ENCODE data around the gene MCOLN3. TPM values are rescaled to one million over a fixed set of nuclear protein-coding genes. Genes with fewer than 3 reads are reported as not detected.
A peak's percentile ranks its signal among the peaks of the same experiment; 100 is the strongest.
"Not testable (repeated sequence)": the region's sequence is repeated elsewhere in the genome, so short reads cannot be mapped to it uniquely, and the experiment has no call there.

The MCOLN3 gene
- total RNA-seq, 1 donor from 2014 or later: 0.68 TPM

DNA sequence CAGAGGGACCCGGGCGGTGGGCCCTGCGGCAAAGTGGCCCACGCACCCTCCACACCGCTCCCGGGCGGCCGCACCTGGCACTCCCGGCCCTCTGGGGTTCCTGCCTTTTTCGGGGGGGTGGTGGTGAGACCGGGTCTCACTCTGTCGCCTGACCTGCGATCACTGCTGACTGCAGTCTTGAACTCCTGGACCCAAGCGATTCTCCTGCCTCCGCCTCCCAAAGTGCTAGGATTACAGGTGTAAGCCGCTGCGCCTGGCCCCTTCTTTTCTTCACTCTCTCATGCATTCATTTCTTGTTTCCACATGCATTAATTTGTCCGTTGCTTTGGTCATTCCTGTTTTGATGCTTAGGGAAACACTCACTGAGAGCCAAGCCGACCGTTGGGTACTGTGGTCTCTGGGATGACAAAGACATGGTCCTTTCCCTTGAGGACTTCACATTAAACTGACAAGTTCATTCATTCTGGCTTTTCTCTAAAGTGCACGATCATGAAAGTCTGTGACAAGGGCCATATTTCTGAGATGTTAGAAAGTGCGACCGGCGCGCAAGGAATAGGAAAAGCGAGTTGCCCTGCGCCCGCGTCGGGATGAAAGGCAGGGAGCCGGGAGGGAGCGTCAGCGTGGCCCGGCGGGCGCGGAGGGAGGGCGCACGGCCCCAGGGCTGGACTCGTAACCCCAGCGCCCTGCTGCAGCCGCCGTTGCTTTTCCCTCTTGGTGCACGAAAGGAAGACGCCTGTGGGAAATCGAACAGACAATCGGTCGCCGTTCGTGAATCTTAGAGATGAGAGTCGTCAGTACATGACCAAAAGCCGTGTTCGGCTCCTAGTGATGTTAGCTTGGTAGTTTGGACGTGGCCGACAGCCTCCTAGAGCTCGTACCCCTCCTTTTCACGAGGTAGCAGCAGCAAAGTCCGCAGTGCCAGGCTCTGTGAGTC is 50.4 kb downstream of the MCOLN3 start:
- H3K4me3 Mint-ChIP-seq (ENCODE audit: low read depth): peak overlapping the region; percentile 94
- intact Hi-C loops (cut with micrococcal nuclease): loop anchor here (5.0 to 10.0 kb wide), 4 partner anchors 64 to 843 kb away; partner anchors contain the start of gene CTBS
- no peak for DNase-seq (ENCODE audit: low spot score)
- peaks cover 42% of the 10 kb centered on the region for H3K36me3 Mint-ChIP-seq (ENCODE audit: low read depth)
- peak overlapping the region; percentile 65 for H3K27ac Mint-ChIP-seq
- H3K27me3 Mint-ChIP-seq (ENCODE audit: low read depth): peaks cover 31% of the 10 kb centered on the region
- peaks cover 44% of the 10 kb centered on the region for H3K4me1 Mint-ChIP-seq (ENCODE audit: low read depth)
- peaks cover 3% of the 10 kb centered on the region for H3K9me3 Mint-ChIP-seq

GRCh38 chr1:84996846-84997666 is 51.2 kb downstream of the MCOLN3 start, which contains the start of gene MCOLN2:
Gene MCOLN2 (minus strand): TSS chr1:84997113. CDS start chr1:84996872, 241 bp downstream.
- H3K36me3 Mint-ChIP-seq (ENCODE audit: low read depth): peaks cover 48% of the 10 kb centered on the region
- H3K27me3 Mint-ChIP-seq (ENCODE audit: low read depth): peaks cover 28% of the 10 kb centered on the region
- peak; percentile 52 for DNase-seq (ENCODE audit: low spot score)
- H3K4me3 Mint-ChIP-seq (ENCODE audit: low read depth): peak within 1 kb of the TSS; percentile 94
- no peaks in the 10 kb centered on the region for H3K9me3 Mint-ChIP-seq
- intact Hi-C loops (cut with micrococcal nuclease): loop anchor here (1.0 to 10.0 kb wide), 9 partner anchors 9 to 842 kb away; partner anchors contain the start of gene CTBS
- peak within 1 kb of the TSS; percentile 93 for H3K27ac Mint-ChIP-seq
- peaks cover 52% of the 10 kb centered on the region for H3K4me1 Mint-ChIP-seq (ENCODE audit: low read depth)

- Mint-ChIP-seq H3K4me1 (ENCODE audit: low read depth) (peaks cover 56% of the 10 kb centered on the region), H3K9me3 (no peaks in the 10 kb centered on the region), H3K36me3 (ENCODE audit: low read depth) (peaks cover 61% of the 10 kb centered on the region), H3K27me3 (ENCODE audit: low read depth) (peaks cover 18% of the 10 kb centered on the region), H3K27ac (peak overlapping the region; percentile 93), H3K4me3 (ENCODE audit: low read depth) (peak overlapping the region; percentile 84)
- intact Hi-C loops (cut with micrococcal nuclease): loop anchor here (1.0 to 10.0 kb wide), 9 partner anchors 7 to 841 kb away; partner anchors contain the start of gene CTBS
- no peak for DNase-seq (ENCODE audit: low spot score)
These were observed 52.6 kb downstream of the MCOLN3 start for GRCh38 chr1:84995484-84996334.

DNA sequence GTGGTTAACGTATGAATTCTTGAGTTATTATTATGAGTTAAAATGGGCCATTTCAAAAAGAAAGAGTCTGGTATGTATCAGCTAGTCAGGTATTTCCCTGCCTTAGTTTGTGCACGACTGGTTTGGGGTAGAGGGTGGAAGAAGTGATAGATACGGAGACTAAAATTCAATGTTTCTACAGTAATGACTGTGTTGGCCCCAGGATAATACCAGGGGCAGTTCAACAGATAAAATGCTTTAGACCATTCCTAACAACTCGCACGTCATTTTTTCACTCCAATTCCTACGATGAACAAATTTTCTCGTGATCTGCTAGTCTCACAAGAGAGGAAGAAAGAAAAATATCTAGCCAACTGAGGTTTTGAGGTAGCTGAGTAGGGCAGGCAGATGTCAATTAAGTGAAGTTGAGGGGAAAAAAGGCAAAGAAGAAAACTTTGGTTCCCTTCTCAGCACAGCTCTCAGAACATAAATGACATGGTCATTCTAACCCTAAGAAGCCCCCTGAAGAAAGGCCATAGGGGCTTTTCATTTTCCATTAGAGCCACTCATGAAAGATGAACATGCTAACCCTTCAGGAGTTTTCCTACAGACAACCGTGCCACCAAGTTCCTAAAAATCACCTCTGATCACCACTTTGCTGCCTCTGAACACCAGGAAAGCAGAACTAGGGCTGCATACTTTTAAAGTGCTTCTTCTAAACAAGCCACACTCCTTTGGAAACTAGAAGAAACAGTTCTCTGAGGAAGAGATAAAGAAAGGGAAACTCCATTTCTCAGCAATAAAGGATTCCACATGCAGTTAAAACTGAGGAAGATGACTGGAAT is 57.0 kb downstream of the MCOLN3 start:
- H3K27me3 Mint-ChIP-seq (ENCODE audit: low read depth): no peaks in the 10 kb centered on the region
- H3K4me1 Mint-ChIP-seq (ENCODE audit: low read depth): peaks cover 54% of the 10 kb centered on the region
- no peaks in the 10 kb centered on the region for H3K9me3 Mint-ChIP-seq
- intact Hi-C loops (cut with micrococcal nuclease): loop anchor here (10.0 kb wide), 2 partner anchors 417 to 837 kb away; partner anchors contain the start of gene CTBS
- H3K27ac Mint-ChIP-seq: peak overlapping the region; percentile 92
- H3K4me3 Mint-ChIP-seq (ENCODE audit: low read depth): peak overlapping the region; percentile 76
- no peak for DNase-seq (ENCODE audit: low spot score)
- peaks cover 73% of the 10 kb centered on the region for H3K36me3 Mint-ChIP-seq (ENCODE audit: low read depth)

- no peak for DNase-seq (ENCODE audit: low spot score)
- H3K27me3 Mint-ChIP-seq (ENCODE audit: low read depth): no peaks in the 10 kb centered on the region
- H3K27ac Mint-ChIP-seq: peak overlapping the region; percentile 71
- H3K4me1 Mint-ChIP-seq (ENCODE audit: low read depth): peaks cover 59% of the 10 kb centered on the region
- peaks cover 72% of the 10 kb centered on the region for H3K36me3 Mint-ChIP-seq (ENCODE audit: low read depth)
- intact Hi-C loops (cut with micrococcal nuclease): loop anchor here (1.0 kb wide), 3 partner anchors 8 to 29 kb away; no protein-coding TSS in a partner anchor
- H3K9me3 Mint-ChIP-seq: peaks cover 4% of the 10 kb centered on the region
- peak overlapping the region; percentile 38 for H3K4me3 Mint-ChIP-seq (ENCODE audit: low read depth)
These were observed 59.7 kb downstream of the MCOLN3 start for GRCh38 chr1:84988588-84988987.

DNA sequence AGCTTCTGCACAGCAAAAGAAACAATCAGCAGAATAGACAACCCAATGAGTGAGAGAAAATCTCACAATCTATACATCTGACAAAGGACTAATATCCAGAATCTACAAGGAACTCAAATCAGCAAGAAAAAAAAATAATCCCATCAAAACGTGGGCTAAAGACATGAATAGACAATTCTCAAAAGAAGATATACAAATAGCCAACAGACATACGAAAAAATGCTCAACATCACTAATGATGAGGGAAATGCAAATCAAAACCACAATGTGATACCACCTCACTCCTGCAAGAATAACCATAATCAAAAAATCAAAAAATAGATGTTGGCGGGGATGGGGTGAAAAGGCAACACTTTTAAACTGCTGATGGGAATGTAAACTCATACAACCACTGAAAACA is 61.7 kb downstream of the MCOLN3 start:
- DNase-seq (ENCODE audit: low spot score); H3K27ac Mint-ChIP-seq; intact Hi-C loops (cut with micrococcal nuclease); H3K9me3 Mint-ChIP-seq; H3K4me3 Mint-ChIP-seq (ENCODE audit: low read depth); H3K27me3 Mint-ChIP-seq (ENCODE audit: low read depth): not testable (repeated sequence)
- H3K36me3 Mint-ChIP-seq (ENCODE audit: low read depth): peaks cover 62% of the 10 kb centered on the region
- H3K4me1 Mint-ChIP-seq (ENCODE audit: low read depth): peaks cover 42% of the 10 kb centered on the region

GRCh38 chr1:84985365-84985764 is 62.9 kb downstream of the MCOLN3 start:
- Mint-ChIP-seq H3K27me3 (ENCODE audit: low read depth) (no peaks in the 10 kb centered on the region), H3K4me3 (ENCODE audit: low read depth) (no peak overlapping the region), H3K4me1 (ENCODE audit: low read depth) (peaks cover 46% of the 10 kb centered on the region), H3K27ac (peak overlapping the region; percentile 13), H3K9me3 (peaks cover 12% of the 10 kb centered on the region), H3K36me3 (ENCODE audit: low read depth) (peaks cover 66% of the 10 kb centered on the region)
- no peak for DNase-seq (ENCODE audit: low spot score)
- intact Hi-C loops (cut with micrococcal nuclease): no loop called here

GRCh38 chr1:84982395-84982794 is 65.9 kb downstream of the MCOLN3 start:
- intact Hi-C loops (cut with micrococcal nuclease): no loop called here
- Mint-ChIP-seq H3K9me3 (peaks cover 33% of the 10 kb centered on the region), H3K4me1 (ENCODE audit: low read depth) (peaks cover 60% of the 10 kb centered on the region), H3K4me3 (ENCODE audit: low read depth) (no peak overlapping the region), H3K36me3 (ENCODE audit: low read depth) (peaks cover 80% of the 10 kb centered on the region), H3K27me3 (ENCODE audit: low read depth) (no peaks in the 10 kb centered on the region), H3K27ac (no peak overlapping the region)
- no peak for DNase-seq (ENCODE audit: low spot score)

DNA sequence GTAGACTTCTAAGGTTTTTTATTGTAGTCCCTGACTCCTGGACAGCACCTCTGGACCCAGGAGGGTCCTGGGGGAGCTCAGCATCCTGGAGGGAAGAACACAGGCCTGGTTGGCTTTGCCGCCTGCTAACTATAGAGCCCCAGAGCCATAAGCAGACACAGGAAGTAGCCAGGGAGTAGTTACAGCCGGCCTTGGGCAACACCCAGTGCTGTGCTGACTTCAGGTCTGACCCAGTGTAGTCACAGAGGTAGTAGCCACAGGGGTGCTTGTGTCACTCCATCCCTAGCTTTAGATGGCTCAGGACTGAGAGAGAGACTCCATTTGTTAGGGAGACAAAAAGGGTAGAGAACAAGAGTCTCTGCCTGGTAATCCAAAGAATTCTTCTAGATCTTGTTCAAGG is 73.3 kb downstream of the MCOLN3 start:
- no peak overlapping the region for H3K4me3 Mint-ChIP-seq (ENCODE audit: low read depth)
- no peaks in the 10 kb centered on the region for H3K27me3 Mint-ChIP-seq (ENCODE audit: low read depth)
- H3K36me3 Mint-ChIP-seq (ENCODE audit: low read depth): peaks cover 80% of the 10 kb centered on the region
- H3K27ac Mint-ChIP-seq: peak overlapping the region; percentile 87
- DNase-seq (ENCODE audit: low spot score): no peak
- peaks cover 24% of the 10 kb centered on the region for H3K9me3 Mint-ChIP-seq
- intact Hi-C loops (cut with micrococcal nuclease): loop anchor here (10.0 kb wide), 1 partner anchor 120 kb away; no protein-coding TSS in a partner anchor
- peaks cover 81% of the 10 kb centered on the region for H3K4me1 Mint-ChIP-seq (ENCODE audit: low read depth)

GRCh38 chr1:84973498-84974334 is 74.6 kb downstream of the MCOLN3 start:
- peaks cover 12% of the 10 kb centered on the region for H3K9me3 Mint-ChIP-seq
- peak overlapping the region; percentile 87 for H3K27ac Mint-ChIP-seq
- H3K4me3 Mint-ChIP-seq (ENCODE audit: low read depth): peak overlapping the region; percentile 15
- H3K4me1 Mint-ChIP-seq (ENCODE audit: low read depth): peaks cover 79% of the 10 kb centered on the region
- no peaks in the 10 kb centered on the region for H3K27me3 Mint-ChIP-seq (ENCODE audit: low read depth)
- intact Hi-C loops (cut with micrococcal nuclease): loop anchor here (2.0 to 10.0 kb wide), 2 partner anchors 49 to 119 kb away; no protein-coding TSS in a partner anchor
- no peak for DNase-seq (ENCODE audit: low spot score)
- H3K36me3 Mint-ChIP-seq (ENCODE audit: low read depth): peaks cover 79% of the 10 kb centered on the region
